ENCODE measurements around the gene UQCC5. TPM values are rescaled to one million over a fixed set of nuclear protein-coding genes. Genes with fewer than 3 reads are reported as not detected.

Gene UQCC5
- polyA plus RNA-seq, 1 donor = 12.2 TPM

GRCh38 chr3:52572221-52572620 lies 35.8 kb downstream of the UQCC5 start:
- no peak for DNase-seq

GRCh38 chr3:52574056-52574965 lies 37.9 kb downstream of the UQCC5 start:
- DNase-seq = no peak

Other genes starting within 250 kb of the UQCC5 start
- 3.8 TPM for gene GLYCTK, start 248.8 kb upstream of the UQCC5 start, polyA plus RNA-seq (ENCODE audit: insufficient read length)
- 6.2 TPM for gene DNAH1, start 220.3 kb upstream of the UQCC5 start, polyA plus RNA-seq (ENCODE audit: insufficient read length)
- gene BAP1, start 126.6 kb upstream of the UQCC5 start, polyA plus RNA-seq (ENCODE audit: insufficient read length) = 56.1 TPM
- gene PHF7, start 125.9 kb upstream of the UQCC5 start, polyA plus RNA-seq (ENCODE audit: insufficient read length) = 9.7 TPM
- 18.7 TPM for gene SEMA3G, start 91.5 kb upstream of the UQCC5 start, polyA plus RNA-seq (ENCODE audit: insufficient read length)
- 467 TPM for gene TNNC1, start 82.6 kb upstream of the UQCC5 start, polyA plus RNA-seq (ENCODE audit: insufficient read length)
- gene NISCH, start 81.0 kb upstream of the UQCC5 start, polyA plus RNA-seq (ENCODE audit: insufficient read length) = 71.5 TPM
- 59.9 TPM for gene STAB1, start 41.3 kb upstream of the UQCC5 start, polyA plus RNA-seq (ENCODE audit: insufficient read length)
- 78.3 TPM for gene NT5DC2, start 2.7 kb upstream of the UQCC5 start, polyA plus RNA-seq (ENCODE audit: insufficient read length)
- gene PBRM1, start 149.3 kb downstream of the UQCC5 start, polyA plus RNA-seq (ENCODE audit: insufficient read length) = 52.6 TPM
- gene GNL3, start 149.4 kb downstream of the UQCC5 start, polyA plus RNA-seq (ENCODE audit: insufficient read length) = 72.9 TPM
- 54.8 TPM for gene GLT8D1, start 169.2 kb downstream of the UQCC5 start, polyA plus RNA-seq (ENCODE audit: insufficient read length)
- gene SPCS1, start 169.5 kb downstream of the UQCC5 start, polyA plus RNA-seq (ENCODE audit: insufficient read length) = 79.2 TPM
- 11.0 TPM for gene NEK4, start 234.3 kb downstream of the UQCC5 start, polyA plus RNA-seq (ENCODE audit: insufficient read length)
- 0.13 TPM for gene ITIH1, start 241.0 kb downstream of the UQCC5 start, polyA plus RNA-seq (ENCODE audit: insufficient read length)